NCI-H2107 treated with DMSO at 0.1 percent for 48 hours (cell line): ENCODE data around the gene CCBE1.
A peak's percentile ranks its signal among the peaks of the same experiment; 100 is the strongest.
"Not testable (repeated sequence)": the region's sequence is repeated elsewhere in the genome, so short reads cannot be mapped to it uniquely, and the experiment has no call there.

ENCODE experiments used
- DNase-seq: peaks from one replicate; lab custom pipeline; 2025; ENCODE audit not compliant: unreplicated experiment; lab: John Stamatoyannopoulos, UW

The CCBE1 gene

DNA sequence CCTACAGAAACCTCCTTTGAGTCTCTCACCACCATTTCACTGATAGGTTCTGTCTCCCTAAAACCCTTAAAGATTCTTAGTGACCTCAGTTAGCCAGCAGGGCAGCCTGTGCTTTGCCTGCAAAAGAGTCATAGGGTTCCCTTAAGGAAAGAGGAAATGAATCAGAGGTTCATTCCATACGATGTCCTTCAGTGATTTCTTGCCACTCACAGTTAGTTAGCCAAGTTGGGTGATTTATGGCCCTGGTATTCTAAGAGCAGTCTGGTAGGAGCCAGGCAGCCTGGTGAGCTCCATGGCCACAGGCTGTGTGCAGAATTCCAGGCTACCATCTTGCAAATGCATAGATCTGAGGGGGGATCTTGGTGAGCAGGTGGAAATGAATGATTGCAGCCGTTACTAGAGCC is 18.7 kb upstream of the CCBE1 start:
- DNase-seq: no peak

- no peak for DNase-seq
These were observed 18.2 kb upstream of the CCBE1 start for GRCh38 chr18:59715445-59715844.

DNA sequence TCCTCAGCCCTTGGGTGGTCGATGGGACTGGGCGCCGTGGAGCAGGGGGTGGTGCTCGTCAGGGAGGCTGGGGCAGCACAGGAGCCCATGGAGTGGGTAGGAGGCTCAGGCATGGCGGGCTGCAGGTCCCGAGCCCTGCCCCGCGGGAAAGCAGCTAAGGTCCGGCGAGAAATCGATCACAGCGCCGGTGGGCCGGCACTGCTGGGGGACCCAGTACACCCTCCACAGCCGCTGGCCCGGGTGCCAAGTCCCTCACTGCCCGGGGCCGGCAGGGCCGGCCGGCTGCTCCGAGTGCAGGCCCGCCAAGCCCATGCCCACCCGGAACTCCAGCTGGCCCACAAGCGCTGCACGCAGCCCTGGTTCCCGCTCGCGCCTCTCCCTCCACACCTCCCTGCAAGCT is 16.9 kb upstream of the CCBE1 start:
- DNase-seq: not testable (repeated sequence)

GRCh38 chr18:59712311-59712710 is 15.1 kb upstream of the CCBE1 start:
- DNase-seq: peak; percentile 99

DNA sequence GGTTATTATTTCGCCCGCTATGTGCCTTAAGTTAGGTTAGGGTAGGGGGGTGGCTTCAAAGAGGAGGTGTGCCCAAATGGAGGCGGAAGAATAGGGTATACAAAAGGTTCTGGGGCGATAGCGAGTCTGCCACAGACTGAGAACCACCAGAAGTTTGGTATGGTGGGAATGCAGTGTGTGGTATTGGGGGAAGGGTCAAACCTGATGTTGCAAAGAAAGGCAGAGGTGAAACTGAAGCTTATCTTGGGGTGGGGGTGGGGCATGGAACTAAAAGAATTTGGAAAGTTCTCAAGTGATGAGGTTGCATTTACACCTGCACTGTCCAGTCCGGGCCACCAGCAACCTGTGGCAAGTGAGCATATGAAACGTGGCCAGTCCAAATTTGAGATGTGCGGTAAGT is 11.8 kb upstream of the CCBE1 start:
- no peak for DNase-seq

GRCh38 chr18:59707306-59707705 is 10.1 kb upstream of the CCBE1 start:
- peak; percentile 62 for DNase-seq

GRCh38 chr18:59706499-59706898 is 9.3 kb upstream of the CCBE1 start:
- no peak for DNase-seq

DNA sequence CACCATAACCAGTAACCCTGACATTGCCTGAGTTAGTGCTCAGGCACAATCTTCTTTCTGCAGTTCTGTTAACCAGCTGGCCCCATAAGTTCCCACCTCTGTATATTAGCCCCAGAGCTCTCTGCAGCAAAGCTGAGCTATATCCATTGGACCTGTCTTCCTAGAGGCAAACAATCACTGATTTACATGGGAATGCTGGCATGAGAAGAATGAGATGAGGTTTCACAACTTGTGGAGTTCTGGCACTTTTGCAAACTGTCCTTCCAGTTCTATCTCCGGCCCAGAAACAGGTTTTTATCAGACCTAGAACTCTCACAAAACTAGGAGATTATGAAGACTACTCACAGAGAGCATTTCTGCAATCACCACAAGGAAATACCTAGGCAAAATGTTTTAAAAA is 7.9 kb upstream of the CCBE1 start:
- DNase-seq: no peak

- DNase-seq: no peak
These were observed 6.9 kb upstream of the CCBE1 start for GRCh38 chr18:59704146-59704545.

GRCh38 chr18:59701272-59701671 is 4.0 kb upstream of the CCBE1 start:
- DNase-seq: no peak

GRCh38 chr18:59700535-59700967 is 3.3 kb upstream of the CCBE1 start:
- DNase-seq: peak; percentile 88

- peak; percentile 69 for DNase-seq
These were observed 2.7 kb upstream of the CCBE1 start for GRCh38 chr18:59699750-59700534.

DNA sequence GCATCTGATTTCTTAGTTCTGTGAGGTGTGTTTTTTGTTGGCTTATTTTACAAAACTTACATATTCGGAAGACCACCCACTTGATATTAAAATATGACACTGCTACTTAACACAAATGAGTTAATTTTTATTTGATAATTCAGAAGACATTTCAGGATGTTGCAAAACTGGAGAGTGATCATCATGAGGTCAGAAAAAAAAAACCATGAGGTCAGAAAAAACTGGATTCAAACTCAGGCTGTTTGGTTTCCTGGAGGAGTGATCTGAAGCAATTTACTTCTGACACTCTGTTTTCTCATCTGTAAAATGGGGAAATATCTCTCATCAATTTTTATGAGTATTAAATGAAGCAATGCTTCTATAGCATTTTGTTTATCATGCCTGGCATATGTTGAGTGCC is 1.8 kb upstream of the CCBE1 start:
- no peak for DNase-seq

- DNase-seq: peak; percentile 48
These were observed 650 bp downstream of the CCBE1 start for GRCh38 chr18:59696311-59697235.

- DNase-seq: peak; percentile 85
These were observed 1.7 kb downstream of the CCBE1 start for GRCh38 chr18:59695551-59695950.

GRCh38 chr18:59694824-59695223 is 2.4 kb downstream of the CCBE1 start:
- DNase-seq: no peak

DNA sequence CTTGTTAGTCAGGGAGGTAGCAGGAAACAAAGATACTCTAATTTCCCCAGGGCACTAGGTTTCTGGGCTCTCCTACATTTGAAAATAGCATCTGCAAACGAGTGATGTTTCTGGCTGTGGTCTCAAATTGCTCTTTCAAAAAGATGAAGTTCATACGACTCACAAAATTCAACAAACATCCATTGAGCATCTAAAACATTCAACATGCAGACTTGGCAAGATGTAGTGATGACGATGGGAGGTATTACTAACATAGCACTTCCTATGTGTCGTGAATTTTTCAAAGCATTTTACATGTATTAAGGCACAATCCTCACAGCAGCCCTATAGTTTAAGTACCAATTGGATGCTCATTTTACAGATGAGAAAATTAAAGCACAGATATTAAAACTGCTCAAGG is 5.2 kb downstream of the CCBE1 start:
- no peak for DNase-seq

- no peak for DNase-seq
These were observed 6.2 kb downstream of the CCBE1 start for GRCh38 chr18:59690996-59691395.

- DNase-seq: peak; percentile 99
These were observed 6.8 kb downstream of the CCBE1 start for GRCh38 chr18:59690186-59690982.

- DNase-seq: no peak
These were observed 7.5 kb downstream of the CCBE1 start for GRCh38 chr18:59689756-59690155.

GRCh38 chr18:59686260-59686659 is 11.0 kb downstream of the CCBE1 start:
- DNase-seq: peak; percentile 87
